ENCODE results near the gene UPK2. TPM values are rescaled to one million over a fixed set of nuclear protein-coding genes. Genes with fewer than 3 reads are reported as not detected.

The UPK2 gene
- polyA plus RNA-seq, 2 of the 4 experiments (the other 2 are of a cell fraction): 0.37 to 0.92 TPM

DNA sequence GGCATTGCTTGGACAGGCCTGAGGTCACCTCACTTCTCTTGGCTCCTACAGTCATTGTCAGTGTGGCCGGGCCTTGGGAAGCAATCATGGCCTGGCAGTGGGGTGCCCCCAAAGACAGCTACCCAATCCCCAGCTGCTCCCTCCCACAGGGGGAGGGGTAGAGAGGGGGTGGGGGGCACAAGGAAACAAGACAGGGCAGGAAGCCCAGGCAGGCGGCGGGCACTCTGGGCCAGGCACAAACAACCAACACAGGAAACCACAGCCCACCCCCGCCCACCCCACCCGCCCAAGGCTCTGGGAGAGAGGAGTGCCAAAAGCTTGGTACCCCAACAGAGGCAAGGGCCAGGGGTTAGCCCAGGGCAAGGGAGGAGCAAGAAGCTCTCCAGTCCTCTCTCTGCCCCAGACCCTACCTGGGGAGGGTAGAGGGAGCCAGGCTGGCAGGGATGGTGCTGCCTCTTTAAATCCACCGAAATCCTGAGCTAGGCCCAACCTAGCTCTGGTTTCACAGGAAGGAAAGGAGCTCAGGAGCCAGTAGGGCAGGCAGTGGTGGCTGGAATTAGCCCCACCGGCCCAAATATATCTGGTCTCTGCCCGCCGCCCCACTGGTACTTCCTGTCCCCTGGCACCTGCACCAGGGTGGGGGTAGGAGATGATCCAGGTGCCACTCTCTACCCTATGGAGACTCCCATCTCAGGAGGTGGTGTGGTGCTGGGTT is 42.5 kb upstream of the UPK2 start:
- Histone ChIP-seq H3K4me1 (peaks cover 80% of the 10 kb centered on the region), H3K4me3 (peak overlapping the region; percentile 19; the same call in 1 of the 3 replicates), H3K27ac (peak overlapping the region; percentile 98 to 100), H3K4me2 (peak overlapping the region; percentile 100), H3K9me3 (no peaks in the 10 kb centered on the region)
- WGBS (ENCODE audit: missing lambda C conversion rate): 80% methylated on average over 1 of the region's 9 CpGs
- TF ChIP-seq ELK1 (IDR thresholded peaks at IDR 0.05; ENCODE audit: low read depth, low read length) (no peak), HOXB5 (CRISPR knock-in tag; IDR thresholded peaks at IDR 0.05) (no peak), HEYL (CRISPR knock-in tag; IDR thresholded peaks at IDR 0.05) (no peak), JUN (IDR thresholded peaks at IDR 0.05) (peak in 1 of 2 experiments; percentile 29; a peak in 1 of 5 replicates), NR3C1 (IDR thresholded peaks at IDR 0.05) (no peak), PBX3 (IDR thresholded peaks at IDR 0.05) (no peak), KDM1A (IDR thresholded peaks at IDR 0.05; ENCODE audit: low read depth) (no peak)
- TF ChIP-seq, protein P1, sequence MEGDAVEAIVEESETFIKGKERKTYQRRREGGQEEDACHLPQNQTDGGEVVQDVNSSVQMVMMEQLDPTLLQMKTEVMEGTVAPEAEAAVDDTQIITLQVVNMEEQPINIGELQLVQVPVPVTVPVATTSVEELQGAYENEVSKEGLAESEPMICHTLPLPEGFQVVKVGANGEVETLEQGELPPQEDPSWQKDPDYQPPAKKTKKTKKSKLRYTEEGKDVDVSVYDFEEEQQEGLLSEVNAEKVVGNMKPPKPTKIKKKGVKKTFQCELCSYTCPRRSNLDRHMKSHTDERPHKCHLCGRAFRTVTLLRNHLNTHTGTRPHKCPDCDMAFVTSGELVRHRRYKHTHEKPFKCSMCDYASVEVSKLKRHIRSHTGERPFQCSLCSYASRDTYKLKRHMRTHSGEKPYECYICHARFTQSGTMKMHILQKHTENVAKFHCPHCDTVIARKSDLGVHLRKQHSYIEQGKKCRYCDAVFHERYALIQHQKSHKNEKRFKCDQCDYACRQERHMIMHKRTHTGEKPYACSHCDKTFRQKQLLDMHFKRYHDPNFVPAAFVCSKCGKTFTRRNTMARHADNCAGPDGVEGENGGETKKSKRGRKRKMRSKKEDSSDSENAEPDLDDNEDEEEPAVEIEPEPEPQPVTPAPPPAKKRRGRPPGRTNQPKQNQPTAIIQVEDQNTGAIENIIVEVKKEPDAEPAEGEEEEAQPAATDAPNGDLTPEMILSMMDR (IDR thresholded peaks at IDR 0.05): no peak
- POLR2A ChIA-PET: interaction anchor here (1.3 to 5.7 kb wide), 2 partner anchors 12 to 13 kb away, joined by 3 to 53 read pairs; partner anchors contain the start of gene BCL9L
- no peak for FAIRE-seq
- CTCF ChIA-PET: interaction anchor here (2.2 to 4.0 kb wide), 3 partner anchors 35 to 224 kb away, joined by 4 to 18 read pairs (median 9); partner anchors contain the start of gene DDX6
- no peak for ATAC-seq
- no peak for DNase-seq (ENCODE audit: low read depth in 1 of 2, low spot score in 1 of 2)

- Histone ChIP-seq H3K9me3 (no peaks in the 10 kb centered on the region), H3K27ac (peak overlapping the region; percentile 98 to 100), H3K4me3 (0 out of 3 replicates have a peak overlapping the region, but pooled peaks have one; percentile 19), H3K4me2 (peak overlapping the region; percentile 100), H3K4me1 (peaks cover 80% of the 10 kb centered on the region)
- FAIRE-seq (no peak), ATAC-seq (no peak), DNase-seq (ENCODE audit: low read depth in 1 of 2, low spot score in 1 of 2) (peak in 1 of 2 experiments; percentile 48)
- peak in 1 of 2 experiments; percentile 25; a peak in 1 of 5 replicates for TF ChIP-seq EP300 (IDR thresholded peaks at IDR 0.05)
- TF ChIP-seq MAX (IDR thresholded peaks at IDR 0.05): peak; percentile 48
- peak in 1 of 2 experiments; percentile 12; a peak in 1 of 5 replicates for TF ChIP-seq JUN (IDR thresholded peaks at IDR 0.05)
- TF ChIP-seq CBX2 (IDR thresholded peaks at IDR 0.05; ENCODE audit: borderline replicate concordance, low read depth): no peak
- CTCF ChIA-PET: interaction anchor here (2.7 to 4.0 kb wide), 2 partner anchors 123 to 224 kb away, joined by 9 to 18 read pairs; partner anchors contain the start of gene DDX6
- 10% methylated on average over 5 of the region's 15 CpGs for WGBS (ENCODE audit: missing lambda C conversion rate)
- POLR2A ChIA-PET: interaction anchor here (1.3 kb wide), 1 partner anchor 12 kb away, joined by 3 read pairs; the partner anchor contains the start of gene BCL9L
Observed at GRCh38 chr11:118914178-118914918, 41.8 kb upstream of the UPK2 start.

DNA sequence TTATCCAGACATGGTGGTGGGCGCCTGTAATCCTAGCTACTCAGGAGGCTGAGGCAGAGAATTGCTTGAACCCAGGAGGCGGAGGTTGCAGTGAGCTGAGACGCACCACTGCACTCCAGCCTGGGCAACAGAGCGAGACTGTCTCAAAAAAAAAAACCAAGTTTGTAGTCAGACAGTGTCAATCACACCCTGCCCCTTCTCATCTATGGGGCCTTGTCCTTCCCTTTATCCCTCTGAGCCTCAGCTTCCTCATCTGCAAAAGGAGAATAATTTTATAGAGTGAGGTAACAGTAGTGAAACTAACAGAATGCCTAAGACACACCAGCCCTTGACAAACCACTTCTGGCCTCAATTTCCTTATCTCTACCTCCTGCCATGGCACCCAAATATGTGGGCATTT is 41.1 kb upstream of the UPK2 start:
- WGBS (ENCODE audit: missing lambda C conversion rate): 92% methylated on average over 3 of the region's 4 CpGs
- no peak for ATAC-seq
- H3K4me3 ChIP-seq: no peak overlapping the region
- no peak for FAIRE-seq
- ChIA-PET POLR2A (interaction anchor here (1.3 kb wide), 1 partner anchor 11 kb away, joined by 3 read pairs; the partner anchor contains the start of gene BCL9L), CTCF (interaction anchor here (0.6 to 0.8 kb wide), 2 partner anchors 122 to 125 kb away, joined by 3 read pairs; no protein-coding TSS in a partner anchor)
- peak overlapping the region; percentile 98 to 100 for H3K27ac ChIP-seq
- no peak for DNase-seq (ENCODE audit: low read depth in 1 of 2, low spot score in 1 of 2)
- peaks cover 74% of the 10 kb centered on the region for H3K4me1 ChIP-seq
- H3K4me2 ChIP-seq: peak overlapping the region; percentile 100
- H3K9me3 ChIP-seq: no peaks in the 10 kb centered on the region
- TF ChIP-seq POLR2A (IDR thresholded peaks at IDR 0.05; ENCODE audit: low read length): no peak
- no peak for TF ChIP-seq RCOR1 (IDR thresholded peaks at IDR 0.05; ENCODE audit: low read depth, low read length)
- no peak for TF ChIP-seq EHF (CRISPR knock-in tag; IDR thresholded peaks at IDR 0.05)
- TF ChIP-seq CHD2 (IDR thresholded peaks at IDR 0.05; ENCODE audit: low read length, partially characterized antibody): no peak
- TF ChIP-seq, protein P2, sequence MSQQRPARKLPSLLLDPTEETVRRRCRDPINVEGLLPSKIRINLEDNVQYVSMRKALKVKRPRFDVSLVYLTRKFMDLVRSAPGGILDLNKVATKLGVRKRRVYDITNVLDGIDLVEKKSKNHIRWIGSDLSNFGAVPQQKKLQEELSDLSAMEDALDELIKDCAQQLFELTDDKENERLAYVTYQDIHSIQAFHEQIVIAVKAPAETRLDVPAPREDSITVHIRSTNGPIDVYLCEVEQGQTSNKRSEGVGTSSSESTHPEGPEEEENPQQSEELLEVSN (IDR thresholded peaks at IDR 0.05; ENCODE audit: borderline replicate concordance, low read depth): no peak
- no peak for TF ChIP-seq ESRRA (IDR thresholded peaks at IDR 0.05; ENCODE audit: borderline replicate concordance, low read length)
- no peak for TF ChIP-seq HDAC2 (IDR thresholded peaks at IDR 0.05)
- TF ChIP-seq HOXB13 (CRISPR knock-in tag; IDR thresholded peaks at IDR 0.05; ENCODE audit: low read depth): no peak
- no peak for TF ChIP-seq RFX5 (IDR thresholded peaks at IDR 0.05)
- TF ChIP-seq, protein P3, sequence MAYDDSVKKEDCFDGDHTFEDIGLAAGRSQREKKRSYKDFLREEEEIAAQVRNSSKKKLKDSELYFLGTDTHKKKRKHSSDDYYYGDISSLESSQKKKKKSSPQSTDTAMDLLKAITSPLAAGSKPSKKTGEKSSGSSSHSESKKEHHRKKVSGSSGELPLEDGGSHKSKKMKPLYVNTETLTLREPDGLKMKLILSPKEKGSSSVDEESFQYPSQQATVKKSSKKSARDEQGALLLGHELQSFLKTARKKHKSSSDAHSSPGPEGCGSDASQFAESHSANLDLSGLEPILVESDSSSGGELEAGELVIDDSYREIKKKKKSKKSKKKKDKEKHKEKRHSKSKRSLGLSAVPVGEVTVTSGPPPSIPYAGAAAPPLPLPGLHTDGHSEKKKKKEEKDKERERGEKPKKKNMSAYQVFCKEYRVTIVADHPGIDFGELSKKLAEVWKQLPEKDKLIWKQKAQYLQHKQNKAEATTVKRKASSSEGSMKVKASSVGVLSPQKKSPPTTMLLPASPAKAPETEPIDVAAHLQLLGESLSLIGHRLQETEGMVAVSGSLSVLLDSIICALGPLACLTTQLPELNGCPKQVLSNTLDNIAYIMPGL (CRISPR knock-in tag; IDR thresholded peaks at IDR 0.05; ENCODE audit: borderline replicate concordance): no peak
- TF ChIP-seq CEBPB (IDR thresholded peaks at IDR 0.05): no peak
- no peak for TF ChIP-seq EP300 (IDR thresholded peaks at IDR 0.05)
- TF ChIP-seq, protein P4, sequence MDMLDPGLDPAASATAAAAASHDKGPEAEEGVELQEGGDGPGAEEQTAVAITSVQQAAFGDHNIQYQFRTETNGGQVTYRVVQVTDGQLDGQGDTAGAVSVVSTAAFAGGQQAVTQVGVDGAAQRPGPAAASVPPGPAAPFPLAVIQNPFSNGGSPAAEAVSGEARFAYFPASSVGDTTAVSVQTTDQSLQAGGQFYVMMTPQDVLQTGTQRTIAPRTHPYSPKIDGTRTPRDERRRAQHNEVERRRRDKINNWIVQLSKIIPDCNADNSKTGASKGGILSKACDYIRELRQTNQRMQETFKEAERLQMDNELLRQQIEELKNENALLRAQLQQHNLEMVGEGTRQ (IDR thresholded peaks at IDR 0.05): no peak
- TF ChIP-seq GATA3 (IDR thresholded peaks at IDR 0.05; ENCODE audit: borderline replicate concordance): no peak

Measured in A549 (cell line).